Neural crest cell (in vitro differentiated cells): Measurements from ENCODE around the gene STOM. TPM values are rescaled to one million over a fixed set of nuclear protein-coding genes. Genes with fewer than 3 reads are reported as not detected.
A peak's percentile ranks its signal among the peaks of the same experiment; 100 is the strongest.

Experiments used
- DNase-seq: peaks from one replicate; pipeline ENCODE4 v3.0.0; 2021; ENCODE audit warnings: low read depth, mixed read lengths, low spot score
- H3K27ac Mint-ChIP-seq: one replicate; pipeline ENCODE4 v1.8.0; 2021; ENCODE audit warnings: mild to moderate bottlenecking, mixed read lengths; ENCODE audit not compliant: unreplicated experiment
- H3K27me3 Mint-ChIP-seq: 2 replicates; pipeline ENCODE4 v1.8.0; 2021; ENCODE audit warnings: low read depth, mild to moderate bottlenecking, mixed read lengths
- H3K36me3 Mint-ChIP-seq: 2 replicates; pipeline ENCODE4 v1.8.0; 2021; ENCODE audit warnings: low read depth, mild to moderate bottlenecking, mixed read lengths
- H3K4me1 Mint-ChIP-seq: 2 replicates; pipeline ENCODE4 v1.8.0; 2021; ENCODE audit warnings: mixed read lengths
- H3K4me3 Mint-ChIP-seq: one replicate; pipeline ENCODE4 v1.8.0; 2021; ENCODE audit warnings: mild to moderate bottlenecking, mixed read lengths
- H3K9me3 Mint-ChIP-seq: 2 replicates; pipeline ENCODE4 v1.8.0; 2021; ENCODE audit warnings: mixed read lengths
- long read RNA-seq: library from polyadenylated mRNA; unstranded; transcript quantifications from one replicate; pipeline ENCODE4 v2.0.0, GENCODE V29; 2020
- total RNA-seq: library from RNA; stranded (reverse); gene quantifications from 2 replicates; pipeline ENCODE4 v1.2.1, GENCODE V29; 2021
- TF ChIP-seq, protein P1 (sequence below): fragments of 200-600 bp; sonication (generic); conservative IDR thresholded peaks from 2 replicates; pipeline ENCODE4 v1.5.0; 2021; ENCODE audit warnings: antibody characterized with exemption, mild to moderate bottlenecking

Gene STOM, protein sequence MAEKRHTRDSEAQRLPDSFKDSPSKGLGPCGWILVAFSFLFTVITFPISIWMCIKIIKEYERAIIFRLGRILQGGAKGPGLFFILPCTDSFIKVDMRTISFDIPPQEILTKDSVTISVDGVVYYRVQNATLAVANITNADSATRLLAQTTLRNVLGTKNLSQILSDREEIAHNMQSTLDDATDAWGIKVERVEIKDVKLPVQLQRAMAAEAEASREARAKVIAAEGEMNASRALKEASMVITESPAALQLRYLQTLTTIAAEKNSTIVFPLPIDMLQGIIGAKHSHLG
- total RNA-seq: 8.9 and 9.9 TPM in 2 replicates
- long read RNA-seq, transcript STOM-201 (7 exons, 3,010 nt): major isoform, 10 of 11 reads
- long read RNA-seq, partial matches to known transcripts: 1 of 11 reads
- long read RNA-seq, other reads (novel, unspliced or antisense): 0 of 11 reads

DNA sequence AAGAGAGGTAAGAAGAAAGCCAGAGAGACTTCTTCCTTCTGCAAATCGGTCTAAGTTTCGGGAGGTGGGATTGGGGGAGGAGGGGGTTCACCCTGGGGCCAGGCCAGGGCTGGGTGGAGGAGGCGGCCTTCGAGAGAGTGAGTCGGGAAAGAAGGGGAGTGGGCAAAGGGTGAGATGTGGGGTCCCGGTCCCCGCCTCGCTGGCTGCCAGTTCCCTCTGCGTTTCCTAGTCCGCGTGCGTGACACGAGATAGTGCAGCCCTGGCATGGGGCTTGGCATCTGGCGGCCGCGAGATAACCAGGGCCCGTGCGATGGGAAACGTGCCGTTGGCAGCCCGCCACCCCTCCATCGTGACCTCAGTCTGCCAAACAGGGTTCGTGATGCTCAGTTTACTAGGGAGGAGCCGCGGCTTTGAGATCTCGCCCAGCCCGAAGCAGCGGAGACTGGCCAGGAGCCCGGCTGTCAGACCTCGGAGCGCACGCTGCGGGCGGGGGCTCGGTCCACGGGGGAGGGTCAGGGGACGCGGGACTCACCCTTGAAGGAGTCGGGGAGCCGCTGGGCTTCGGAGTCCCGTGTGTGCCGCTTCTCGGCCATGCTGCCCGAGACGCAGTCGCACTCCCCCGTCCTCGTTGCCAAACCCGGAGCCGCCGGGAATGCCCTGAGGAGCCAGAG lies at the start of gene STOM:
Gene STOM (minus strand): TSS at position 656 of the 671 bp plus-strand sequence. CDS start 63 bp downstream, at position 593.
- Mint-ChIP-seq H3K4me1 (peaks cover 16% of the 10 kb centered on the region), H3K4me3 (peak within 1 kb of the TSS; percentile 87), H3K27me3 (peaks cover 21% of the 10 kb centered on the region), H3K36me3 (no peaks in the 10 kb centered on the region), H3K9me3 (peaks cover 4% of the 10 kb centered on the region), H3K27ac (no peak within 1 kb of the TSS)
- TF ChIP-seq, protein P1, sequence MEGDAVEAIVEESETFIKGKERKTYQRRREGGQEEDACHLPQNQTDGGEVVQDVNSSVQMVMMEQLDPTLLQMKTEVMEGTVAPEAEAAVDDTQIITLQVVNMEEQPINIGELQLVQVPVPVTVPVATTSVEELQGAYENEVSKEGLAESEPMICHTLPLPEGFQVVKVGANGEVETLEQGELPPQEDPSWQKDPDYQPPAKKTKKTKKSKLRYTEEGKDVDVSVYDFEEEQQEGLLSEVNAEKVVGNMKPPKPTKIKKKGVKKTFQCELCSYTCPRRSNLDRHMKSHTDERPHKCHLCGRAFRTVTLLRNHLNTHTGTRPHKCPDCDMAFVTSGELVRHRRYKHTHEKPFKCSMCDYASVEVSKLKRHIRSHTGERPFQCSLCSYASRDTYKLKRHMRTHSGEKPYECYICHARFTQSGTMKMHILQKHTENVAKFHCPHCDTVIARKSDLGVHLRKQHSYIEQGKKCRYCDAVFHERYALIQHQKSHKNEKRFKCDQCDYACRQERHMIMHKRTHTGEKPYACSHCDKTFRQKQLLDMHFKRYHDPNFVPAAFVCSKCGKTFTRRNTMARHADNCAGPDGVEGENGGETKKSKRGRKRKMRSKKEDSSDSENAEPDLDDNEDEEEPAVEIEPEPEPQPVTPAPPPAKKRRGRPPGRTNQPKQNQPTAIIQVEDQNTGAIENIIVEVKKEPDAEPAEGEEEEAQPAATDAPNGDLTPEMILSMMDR: no peak
- no peak for DNase-seq

DNA sequence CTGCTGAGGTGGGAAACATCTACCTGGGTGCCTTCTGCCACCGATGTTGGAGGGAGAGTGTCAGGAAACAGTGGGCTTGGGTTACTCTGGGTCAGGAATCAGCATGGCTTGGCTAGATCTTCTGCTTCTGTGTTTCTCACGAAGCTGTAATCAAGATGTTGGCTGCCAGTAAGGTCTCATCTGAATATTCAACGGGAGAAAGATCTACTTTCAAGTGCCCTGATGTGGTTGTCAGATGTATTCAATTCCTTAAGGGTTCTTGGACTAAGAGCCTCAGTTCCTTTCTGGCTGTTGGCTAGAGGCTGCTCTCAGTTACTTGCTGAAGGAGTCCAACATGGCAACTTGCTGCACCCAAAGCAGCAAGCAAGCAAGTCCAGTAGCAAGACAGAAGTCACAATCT lies 41.9 kb upstream of the STOM start:
- peaks cover 12% of the 10 kb centered on the region for H3K27me3 Mint-ChIP-seq

DNA sequence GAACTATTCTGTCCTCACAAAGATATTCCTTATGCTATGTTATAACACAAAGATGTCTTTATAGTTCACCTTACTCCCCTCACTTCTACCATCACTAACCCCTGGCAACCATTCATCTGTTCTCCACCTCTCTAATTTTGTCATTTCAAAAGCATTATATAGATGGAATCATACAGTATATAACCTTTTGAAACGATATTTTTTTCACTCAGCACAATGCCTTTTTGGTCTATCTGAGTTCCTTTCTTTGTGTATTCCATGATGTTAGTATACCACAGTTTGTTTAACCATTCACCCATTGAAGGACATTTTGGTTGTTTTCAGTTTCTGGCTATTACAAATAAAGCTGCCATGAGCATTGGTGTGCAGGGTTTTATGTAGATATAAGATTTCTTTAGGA lies 35.8 kb upstream of the STOM start:
- Mint-ChIP-seq H3K4me1 (peaks cover 6% of the 10 kb centered on the region), H3K36me3 (peaks cover 3% of the 10 kb centered on the region)

More for the DNA sequence above, 41.9 kb upstream of the STOM start:
- no peak overlapping the region for H3K27ac Mint-ChIP-seq
- H3K4me1 Mint-ChIP-seq: peaks cover 4% of the 10 kb centered on the region
- H3K9me3 Mint-ChIP-seq: no peaks in the 10 kb centered on the region
- no peak overlapping the region for H3K4me3 Mint-ChIP-seq
- DNase-seq: no peak
- H3K36me3 Mint-ChIP-seq: no peaks in the 10 kb centered on the region
- TF ChIP-seq, protein P1: no peak

DNA sequence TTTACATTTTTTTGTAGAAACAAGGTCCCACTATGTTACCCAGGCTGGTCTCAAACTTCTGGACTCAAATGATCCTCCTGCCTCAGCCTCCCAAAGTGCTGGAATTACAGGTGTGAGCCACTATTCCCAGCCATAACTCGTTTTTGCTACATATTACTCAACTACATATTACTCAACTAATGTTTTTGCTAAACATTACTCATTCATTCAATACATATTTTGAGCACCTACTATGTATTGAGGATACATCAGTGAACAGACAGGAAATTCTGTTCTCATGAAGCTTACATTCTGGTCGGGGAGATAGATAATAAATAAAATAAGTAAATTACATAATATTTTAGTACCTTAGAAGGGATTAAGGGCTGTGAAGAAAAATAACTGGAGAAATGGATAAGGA lies 34.9 kb upstream of the STOM start:
- peaks cover 18% of the 10 kb centered on the region for H3K27me3 Mint-ChIP-seq
- no peak overlapping the region for H3K4me3 Mint-ChIP-seq
- peaks cover 3% of the 10 kb centered on the region for H3K36me3 Mint-ChIP-seq
- no peak for DNase-seq
- peaks cover 6% of the 10 kb centered on the region for H3K4me1 Mint-ChIP-seq
- no peak overlapping the region for H3K27ac Mint-ChIP-seq
- peaks cover 3% of the 10 kb centered on the region for H3K9me3 Mint-ChIP-seq
- TF ChIP-seq, protein P1: no peak

More for the DNA sequence above, 35.8 kb upstream of the STOM start:
- Mint-ChIP-seq H3K27me3 (peaks cover 14% of the 10 kb centered on the region), H3K9me3 (peaks cover 3% of the 10 kb centered on the region), H3K27ac (no peak overlapping the region), H3K4me3 (no peak overlapping the region)
- no peak for DNase-seq
- TF ChIP-seq, protein P1: no peak

DNA sequence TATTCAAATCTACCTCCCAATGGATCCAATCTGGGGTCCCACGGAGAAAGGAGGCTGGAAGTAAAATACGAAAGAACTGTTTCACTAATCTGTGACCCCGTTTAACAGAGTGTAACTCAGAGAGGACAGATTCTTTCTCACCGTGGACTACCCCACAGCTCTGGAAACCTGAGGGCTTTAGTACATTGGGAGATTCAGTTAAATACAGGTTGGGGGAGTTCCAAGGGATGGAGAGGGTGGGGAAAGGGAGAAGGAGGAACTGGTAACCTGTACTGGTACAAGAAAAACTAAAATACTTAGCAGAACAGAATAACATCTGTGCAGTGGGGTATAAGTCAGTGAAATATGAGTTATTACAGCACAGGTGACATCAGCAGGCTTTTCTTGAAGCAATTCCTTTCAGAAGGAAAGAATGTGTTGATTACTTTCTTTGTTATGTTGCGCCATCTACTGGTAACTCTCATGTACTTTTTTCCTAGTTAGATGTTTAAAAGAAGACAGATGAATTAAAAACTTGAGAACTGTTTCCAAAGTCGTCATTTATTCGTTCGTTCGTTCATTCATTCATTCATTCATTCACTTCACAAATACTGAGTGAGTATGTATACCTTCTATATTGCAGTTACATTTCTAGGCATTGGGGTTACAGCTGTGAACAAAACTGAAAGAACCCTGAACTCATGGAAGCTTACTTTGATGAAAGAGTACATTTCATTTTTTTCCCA lies 30.0 kb upstream of the STOM start:
- Mint-ChIP-seq H3K27ac (no peak overlapping the region), H3K36me3 (peaks cover 6% of the 10 kb centered on the region), H3K9me3 (peaks cover 7% of the 10 kb centered on the region), H3K4me1 (no peaks in the 10 kb centered on the region), H3K4me3 (no peak overlapping the region), H3K27me3 (peaks cover 18% of the 10 kb centered on the region)
- TF ChIP-seq, protein P1: peak; percentile 90
- DNase-seq: no peak
